ENCODE data around the gene HOMER2.

The HOMER2 gene

DNA sequence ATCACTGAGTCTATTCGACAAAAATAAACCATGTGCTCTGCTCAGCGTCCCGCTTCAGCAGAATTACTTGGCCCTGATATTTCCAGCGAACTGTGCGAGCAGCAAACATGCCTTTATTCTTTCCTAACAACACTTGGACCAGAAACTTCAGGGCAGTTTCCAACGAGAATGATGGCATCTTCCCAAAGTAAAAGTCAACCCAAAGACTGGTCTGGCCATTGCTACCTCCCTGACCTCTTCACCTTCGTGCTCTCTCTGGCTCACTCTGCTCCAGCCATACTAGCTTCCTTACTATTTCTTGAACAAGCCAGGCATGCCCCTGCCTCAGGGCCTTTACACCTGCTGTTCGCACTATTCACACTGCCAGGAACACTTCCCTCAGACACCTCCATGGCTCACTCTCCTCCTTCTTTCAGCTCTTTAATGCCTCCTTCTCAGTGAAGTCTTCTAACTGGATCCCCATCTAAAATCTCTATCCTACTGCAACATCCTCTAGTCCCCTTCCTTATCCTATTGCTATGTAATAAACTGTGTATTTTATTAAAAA lies 6.3 kb downstream of the HOMER2 start:
- Histone ChIP-seq H3K36me3 (ENCODE audit: insufficient read depth, low read length) (no peaks in the 10 kb centered on the region), H3K9me3 (ENCODE audit: insufficient read depth, low read length, severe bottlenecking) (no peaks in the 10 kb centered on the region), H4K20me1 (ENCODE audit: insufficient read depth, low read length) (no peaks in the 10 kb centered on the region), H3K9ac (ENCODE audit: low read depth, low read length) (no peak overlapping the region), H2AFZ (ENCODE audit: low read depth, low read length) (no peak overlapping the region), H3K4me2 (ENCODE audit: insufficient read depth, low read length) (no peak overlapping the region), H3K27me3 (ENCODE audit: insufficient read depth, low read length, poor library complexity) (no peaks in the 10 kb centered on the region), H3K27ac (ENCODE audit: low read length) (no peak overlapping the region), H3K4me1 (ENCODE audit: insufficient read depth, low read length) (no peaks in the 10 kb centered on the region), H3K4me3 (ENCODE audit: low read depth in 1 of 2, low read length in 2 of 2) (no peak overlapping the region), H3K79me2 (ENCODE audit: insufficient read depth, low read length) (no peaks in the 10 kb centered on the region)
- DNase-seq: no peak
- TF ChIP-seq EZH2 (IDR thresholded peaks at IDR 0.05; ENCODE audit: borderline replicate concordance, low read depth, low read length, severe bottlenecking) (no peak), CTCF (IDR thresholded peaks at IDR 0.05; ENCODE audit: borderline replicate concordance, extremely low read depth, low read length, poor library complexity, severe bottlenecking) (no peak)
- no peak for ATAC-seq (ENCODE audit: insufficient read depth, low read depth)

DNA sequence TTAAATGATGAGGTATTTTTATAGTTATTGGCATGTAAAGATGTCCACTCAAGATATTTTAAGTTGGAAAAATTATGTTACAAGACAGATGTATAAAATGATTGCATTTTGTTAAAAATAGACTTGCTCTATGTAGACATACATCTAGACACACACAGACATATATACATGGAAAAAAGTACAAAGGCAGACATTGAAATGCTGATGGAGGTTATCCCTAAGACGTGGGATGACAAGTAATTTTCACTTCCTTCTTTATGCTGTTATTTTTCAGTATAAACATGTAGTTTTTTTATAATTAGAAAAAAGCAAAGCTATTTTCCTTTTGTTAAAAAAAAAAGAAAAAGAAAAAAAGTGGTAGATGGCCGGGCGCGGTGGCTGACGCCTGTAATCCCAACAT lies 7.2 kb downstream of the HOMER2 start:
- no peaks in the 10 kb centered on the region for H3K79me2 ChIP-seq (ENCODE audit: insufficient read depth, low read length)
- no peak overlapping the region for H3K4me3 ChIP-seq (ENCODE audit: low read depth in 1 of 2, low read length in 2 of 2)
- H3K4me2 ChIP-seq (ENCODE audit: insufficient read depth, low read length): no peak overlapping the region
- ATAC-seq (ENCODE audit: insufficient read depth, low read depth) (no peak), DNase-seq (no peak)
- H3K27ac ChIP-seq (ENCODE audit: low read length): no peak overlapping the region
- no peaks in the 10 kb centered on the region for H4K20me1 ChIP-seq (ENCODE audit: insufficient read depth, low read length)
- H3K9ac ChIP-seq (ENCODE audit: low read depth, low read length): no peak overlapping the region
- no peaks in the 10 kb centered on the region for H3K9me3 ChIP-seq (ENCODE audit: insufficient read depth, low read length, severe bottlenecking)
- no peaks in the 10 kb centered on the region for H3K4me1 ChIP-seq (ENCODE audit: insufficient read depth, low read length)
- no peaks in the 10 kb centered on the region for H3K27me3 ChIP-seq (ENCODE audit: insufficient read depth, low read length, poor library complexity)
- H2AFZ ChIP-seq (ENCODE audit: low read depth, low read length): no peak overlapping the region
- no peaks in the 10 kb centered on the region for H3K36me3 ChIP-seq (ENCODE audit: insufficient read depth, low read length)
- TF ChIP-seq CTCF (IDR thresholded peaks at IDR 0.05; ENCODE audit: borderline replicate concordance, extremely low read depth, low read length, poor library complexity, severe bottlenecking) (no peak), EZH2 (IDR thresholded peaks at IDR 0.05; ENCODE audit: borderline replicate concordance, low read depth, low read length, severe bottlenecking) (no peak)

- TF ChIP-seq CTCF (IDR thresholded peaks at IDR 0.05; ENCODE audit: borderline replicate concordance, extremely low read depth, low read length, poor library complexity, severe bottlenecking) (no peak), EZH2 (IDR thresholded peaks at IDR 0.05; ENCODE audit: borderline replicate concordance, low read depth, low read length, severe bottlenecking) (no peak)
- no peak overlapping the region for H3K4me2 ChIP-seq (ENCODE audit: insufficient read depth, low read length)
- H3K4me1 ChIP-seq (ENCODE audit: insufficient read depth, low read length): no peaks in the 10 kb centered on the region
- H4K20me1 ChIP-seq (ENCODE audit: insufficient read depth, low read length): no peaks in the 10 kb centered on the region
- DNase-seq: no peak
- no peaks in the 10 kb centered on the region for H3K36me3 ChIP-seq (ENCODE audit: insufficient read depth, low read length)
- H3K4me3 ChIP-seq (ENCODE audit: low read depth in 1 of 2, low read length in 2 of 2): no peak overlapping the region
- no peaks in the 10 kb centered on the region for H3K9me3 ChIP-seq (ENCODE audit: insufficient read depth, low read length, severe bottlenecking)
- H3K27ac ChIP-seq (ENCODE audit: low read length): no peak overlapping the region
- ATAC-seq (ENCODE audit: insufficient read depth, low read depth): no peak
- no peaks in the 10 kb centered on the region for H3K27me3 ChIP-seq (ENCODE audit: insufficient read depth, low read length, poor library complexity)
- H3K9ac ChIP-seq (ENCODE audit: low read depth, low read length): no peak overlapping the region
- H3K79me2 ChIP-seq (ENCODE audit: insufficient read depth, low read length): no peaks in the 10 kb centered on the region
- no peak overlapping the region for H2AFZ ChIP-seq (ENCODE audit: low read depth, low read length)
Measured at GRCh38 chr15:82944821-82945220, 7.7 kb downstream of the HOMER2 start.

GRCh38 chr15:82944056-82944455 lies 8.5 kb downstream of the HOMER2 start:
- TF ChIP-seq CTCF (IDR thresholded peaks at IDR 0.05; ENCODE audit: borderline replicate concordance, extremely low read depth, low read length, poor library complexity, severe bottlenecking): no peak
- TF ChIP-seq EZH2 (IDR thresholded peaks at IDR 0.05; ENCODE audit: borderline replicate concordance, low read depth, low read length, severe bottlenecking): no peak
- H3K27me3 ChIP-seq (ENCODE audit: insufficient read depth, low read length, poor library complexity): no peaks in the 10 kb centered on the region
- H3K4me2 ChIP-seq (ENCODE audit: insufficient read depth, low read length): no peak overlapping the region
- no peaks in the 10 kb centered on the region for H3K9me3 ChIP-seq (ENCODE audit: insufficient read depth, low read length, severe bottlenecking)
- no peak overlapping the region for H3K27ac ChIP-seq (ENCODE audit: low read length)
- DNase-seq (no peak), ATAC-seq (ENCODE audit: insufficient read depth, low read depth) (no peak)
- H3K4me1 ChIP-seq (ENCODE audit: insufficient read depth, low read length): no peaks in the 10 kb centered on the region
- no peak overlapping the region for H2AFZ ChIP-seq (ENCODE audit: low read depth, low read length)
- H4K20me1 ChIP-seq (ENCODE audit: insufficient read depth, low read length): no peaks in the 10 kb centered on the region
- H3K36me3 ChIP-seq (ENCODE audit: insufficient read depth, low read length): no peaks in the 10 kb centered on the region
- no peak overlapping the region for H3K4me3 ChIP-seq (ENCODE audit: low read depth in 1 of 2, low read length in 2 of 2)
- H3K9ac ChIP-seq (ENCODE audit: low read depth, low read length): no peak overlapping the region
- no peaks in the 10 kb centered on the region for H3K79me2 ChIP-seq (ENCODE audit: insufficient read depth, low read length)

All from DND-41 (cell line).